SH-SY5Y (cell line): ENCODE measurements around the gene CPEB1.

Experiments
- GATA2 ChIP-seq: IDR thresholded peaks from 2 replicates; pipeline ENCODE4 v1.6.1; 2011; ENCODE audit warnings: mild to moderate bottlenecking, low read depth, low read length
- GATA3 ChIP-seq: IDR thresholded peaks from 2 replicates; pipeline ENCODE4 v1.6.1; 2011; ENCODE audit warnings: low read depth, mild to moderate bottlenecking, low read length, moderate library complexity

DNA sequence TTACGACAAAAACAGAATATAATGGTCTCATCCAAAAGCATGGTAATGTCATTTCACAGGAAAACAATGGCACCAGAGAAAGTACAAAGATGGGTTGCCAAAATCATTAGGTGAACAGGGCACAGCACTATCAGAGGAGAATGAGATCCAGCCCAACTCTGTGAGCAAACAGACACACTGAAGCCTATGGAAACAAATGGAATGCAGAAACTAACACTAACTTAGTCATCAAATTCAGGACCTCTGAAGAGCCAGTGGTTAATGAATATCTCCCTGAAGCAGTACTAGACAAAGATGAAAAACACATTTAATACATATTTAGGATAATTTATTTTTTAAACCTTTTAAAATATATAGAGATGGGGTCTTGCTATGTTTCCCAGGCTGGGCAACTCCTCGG, 92.3 kb downstream of the CPEB1 start:
- TF ChIP-seq GATA2, result no peak
- no peak for TF ChIP-seq GATA3
